ENCODE data around the gene BAD. TPM values are rescaled to one million over a fixed set of nuclear protein-coding genes. Genes with fewer than 3 reads are reported as not detected.

The BAD gene
- total RNA-seq, 2 donors from 2014 or later: 140 to 161 TPM

DNA sequence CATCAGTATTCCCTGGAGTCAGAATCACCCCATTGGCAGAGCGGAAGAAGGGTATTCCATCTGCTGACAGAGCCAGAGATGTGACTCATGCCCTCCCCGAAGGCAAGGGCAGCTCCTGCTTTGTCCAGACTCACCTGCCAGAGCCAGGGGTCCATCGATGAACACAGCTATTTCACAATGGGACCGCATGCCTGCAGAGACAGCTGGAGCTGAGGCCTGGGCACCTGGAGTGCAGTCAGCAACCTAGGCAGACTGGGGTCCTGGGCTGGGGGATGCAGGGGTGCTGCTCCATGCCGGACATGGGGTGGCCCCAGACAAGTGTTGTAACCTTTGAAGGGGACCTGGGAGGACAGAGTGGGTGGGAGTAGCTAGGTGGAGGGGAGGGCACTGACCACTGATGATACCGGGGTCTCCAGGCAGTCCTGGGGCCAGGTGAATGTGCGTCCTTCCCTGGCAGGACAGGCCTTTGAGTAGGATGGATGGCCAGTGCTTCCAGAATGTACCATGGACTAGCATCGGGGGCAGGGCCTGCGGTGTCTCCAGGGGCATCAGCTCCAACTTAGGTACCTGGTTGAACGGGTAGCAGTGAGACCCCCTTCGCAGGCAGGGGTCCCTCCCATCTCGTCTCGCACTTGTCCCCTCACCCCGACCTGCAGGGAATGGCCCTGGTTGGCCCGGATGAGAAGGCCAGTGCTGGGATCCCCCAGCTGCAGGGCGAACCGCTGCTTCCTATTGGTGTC, 60.1 kb downstream of the BAD start:
- intact Hi-C loops (cut with DNase I): no loop called here
- WGBS: 85% methylated on average over 7 of the region's 17 CpGs
- DNase-seq (ENCODE audit: low spot score): no peak

DNA sequence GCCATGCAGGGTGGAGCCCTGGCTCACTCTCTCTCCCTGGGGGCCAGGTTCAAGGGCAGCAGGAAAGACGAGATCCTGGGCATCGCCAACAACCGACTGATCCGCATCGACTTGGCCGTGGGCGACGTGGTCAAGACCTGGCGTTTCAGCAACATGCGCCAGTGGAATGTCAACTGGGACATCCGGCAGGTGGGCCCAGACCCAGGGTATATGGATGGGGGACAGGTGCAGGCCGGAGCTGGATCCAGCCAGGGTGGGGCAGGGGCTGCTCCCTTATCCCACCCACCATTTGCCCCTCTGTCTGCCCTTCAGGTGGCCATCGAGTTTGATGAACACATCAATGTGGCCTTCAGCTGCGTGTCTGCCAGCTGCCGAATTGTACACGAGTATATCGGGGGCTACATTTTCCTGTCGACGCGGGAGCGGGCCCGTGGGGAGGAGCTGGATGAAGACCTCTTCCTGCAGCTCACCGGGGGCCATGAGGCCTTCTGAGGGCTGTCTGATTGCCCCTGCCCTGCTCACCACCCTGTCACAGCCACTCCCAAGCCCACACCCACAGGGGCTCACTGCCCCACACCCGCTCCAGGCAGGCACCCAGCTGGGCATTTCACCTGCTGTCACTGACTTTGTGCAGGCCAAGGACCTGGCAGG, 61.3 kb downstream of the BAD start:
- WGBS: 86% methylated on average over 24 of the region's 24 CpGs
- DNase-seq (ENCODE audit: low spot score): no peak

More for the DNA sequence above, 60.1 kb downstream of the BAD start:
- Histone ChIP-seq H3K4me1 (replicated peaks) (peaks cover 14% of the 10 kb centered on the region), H3K27ac (no peak overlapping the region), H3K9me3 (no peaks in the 10 kb centered on the region), H3K4me3 (no peak overlapping the region), H3K27me3 (replicated peaks; ENCODE audit: insufficient read depth) (no peaks in the 10 kb centered on the region), H3K36me3 (no peaks in the 10 kb centered on the region)
- TF ChIP-seq, protein P1, sequence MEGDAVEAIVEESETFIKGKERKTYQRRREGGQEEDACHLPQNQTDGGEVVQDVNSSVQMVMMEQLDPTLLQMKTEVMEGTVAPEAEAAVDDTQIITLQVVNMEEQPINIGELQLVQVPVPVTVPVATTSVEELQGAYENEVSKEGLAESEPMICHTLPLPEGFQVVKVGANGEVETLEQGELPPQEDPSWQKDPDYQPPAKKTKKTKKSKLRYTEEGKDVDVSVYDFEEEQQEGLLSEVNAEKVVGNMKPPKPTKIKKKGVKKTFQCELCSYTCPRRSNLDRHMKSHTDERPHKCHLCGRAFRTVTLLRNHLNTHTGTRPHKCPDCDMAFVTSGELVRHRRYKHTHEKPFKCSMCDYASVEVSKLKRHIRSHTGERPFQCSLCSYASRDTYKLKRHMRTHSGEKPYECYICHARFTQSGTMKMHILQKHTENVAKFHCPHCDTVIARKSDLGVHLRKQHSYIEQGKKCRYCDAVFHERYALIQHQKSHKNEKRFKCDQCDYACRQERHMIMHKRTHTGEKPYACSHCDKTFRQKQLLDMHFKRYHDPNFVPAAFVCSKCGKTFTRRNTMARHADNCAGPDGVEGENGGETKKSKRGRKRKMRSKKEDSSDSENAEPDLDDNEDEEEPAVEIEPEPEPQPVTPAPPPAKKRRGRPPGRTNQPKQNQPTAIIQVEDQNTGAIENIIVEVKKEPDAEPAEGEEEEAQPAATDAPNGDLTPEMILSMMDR (IDR thresholded peaks at IDR 0.05): no peak
- TF ChIP-seq POLR2AphosphoS5 (IDR thresholded peaks at IDR 0.05) (no peak), POLR2A (IDR thresholded peaks at IDR 0.05) (no peak)

DNA sequence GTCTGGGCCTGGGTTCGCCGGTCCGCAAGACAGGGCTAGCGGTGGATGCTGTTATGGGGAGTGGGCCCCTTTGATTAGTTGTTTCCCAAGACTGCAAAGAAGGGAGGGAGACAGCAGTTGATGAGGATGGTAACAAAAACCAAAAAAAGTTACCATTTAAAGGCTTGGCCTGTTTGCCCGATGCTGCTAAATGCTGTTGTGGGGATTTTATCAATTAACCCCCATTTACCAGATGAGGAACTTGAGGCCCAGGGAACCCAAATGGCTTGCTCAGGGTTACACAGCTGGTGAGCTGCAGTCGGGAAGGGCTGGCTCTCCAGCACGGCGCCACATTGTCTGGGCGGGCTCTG, 61.8 kb downstream of the BAD start:
- Histone ChIP-seq H3K9me3 (no peaks in the 10 kb centered on the region), H3K27me3 (replicated peaks; ENCODE audit: insufficient read depth) (no peaks in the 10 kb centered on the region), H3K4me1 (replicated peaks) (peaks cover 12% of the 10 kb centered on the region), H3K27ac (no peak overlapping the region), H3K36me3 (no peaks in the 10 kb centered on the region), H3K4me3 (no peak overlapping the region)
- TF ChIP-seq, protein P1 (IDR thresholded peaks at IDR 0.05): no peak
- TF ChIP-seq POLR2AphosphoS5 (IDR thresholded peaks at IDR 0.05): no peak
- no peak for TF ChIP-seq POLR2A (IDR thresholded peaks at IDR 0.05)
- WGBS: 65% methylated on average over 9 of the region's 9 CpGs
- intact Hi-C loops (cut with DNase I): no loop called here
- DNase-seq (ENCODE audit: low spot score): no peak

More for the DNA sequence above, 61.3 kb downstream of the BAD start:
- Histone ChIP-seq H3K9me3 (no peaks in the 10 kb centered on the region), H3K4me3 (no peak overlapping the region), H3K27me3 (replicated peaks; ENCODE audit: insufficient read depth) (no peaks in the 10 kb centered on the region), H3K36me3 (no peaks in the 10 kb centered on the region), H3K27ac (no peak overlapping the region), H3K4me1 (replicated peaks) (peaks cover 12% of the 10 kb centered on the region)
- intact Hi-C loops (cut with DNase I): no loop called here
- TF ChIP-seq POLR2AphosphoS5 (IDR thresholded peaks at IDR 0.05) (no peak), POLR2A (IDR thresholded peaks at IDR 0.05) (no peak)
- TF ChIP-seq, protein P1 (IDR thresholded peaks at IDR 0.05): no peak

- no peaks in the 10 kb centered on the region for H3K9me3 ChIP-seq
- 82% methylated on average over 7 of the region's 14 CpGs for WGBS
- no peaks in the 10 kb centered on the region for H3K36me3 ChIP-seq
- no peak overlapping the region for H3K27ac ChIP-seq
- no peaks in the 10 kb centered on the region for H3K4me1 ChIP-seq (replicated peaks)
- H3K4me3 ChIP-seq: no peak overlapping the region
- no peaks in the 10 kb centered on the region for H3K27me3 ChIP-seq (replicated peaks; ENCODE audit: insufficient read depth)
- TF ChIP-seq POLR2AphosphoS5 (IDR thresholded peaks at IDR 0.05) (no peak), POLR2A (IDR thresholded peaks at IDR 0.05) (no peak)
- TF ChIP-seq, protein P1 (IDR thresholded peaks at IDR 0.05): no peak
- intact Hi-C loops (cut with DNase I): no loop called here
- no peak for DNase-seq (ENCODE audit: low spot score)
These were observed 63.7 kb downstream of the BAD start for GRCh38 chr11:64220798-64221197.

DNA sequence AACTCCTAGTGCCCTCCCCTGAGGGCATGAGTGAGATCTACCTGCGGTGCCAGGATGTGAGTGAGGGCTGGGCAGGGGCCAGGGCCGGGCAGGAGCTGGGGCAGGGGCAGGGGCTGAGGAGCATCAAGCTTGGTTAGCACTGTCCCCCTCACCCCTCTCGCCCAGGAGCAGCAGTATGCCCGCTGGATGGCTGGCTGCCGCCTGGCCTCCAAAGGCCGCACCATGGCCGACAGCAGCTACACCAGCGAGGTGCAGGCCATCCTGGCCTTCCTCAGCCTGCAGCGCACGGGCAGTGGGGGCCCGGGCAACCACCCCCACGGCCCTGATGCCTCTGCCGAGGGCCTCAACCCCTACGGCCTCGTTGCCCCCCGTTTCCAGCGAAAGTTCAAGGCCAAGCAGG, 64.2 kb downstream of the BAD start:
- Histone ChIP-seq H3K36me3 (no peaks in the 10 kb centered on the region), H3K27me3 (replicated peaks; ENCODE audit: insufficient read depth) (no peaks in the 10 kb centered on the region), H3K27ac (no peak overlapping the region), H3K4me1 (replicated peaks) (no peaks in the 10 kb centered on the region), H3K4me3 (no peak overlapping the region), H3K9me3 (no peaks in the 10 kb centered on the region)
- no peak for DNase-seq (ENCODE audit: low spot score)
- intact Hi-C loops (cut with DNase I): no loop called here
- TF ChIP-seq, protein P1 (IDR thresholded peaks at IDR 0.05): no peak
- TF ChIP-seq POLR2A (IDR thresholded peaks at IDR 0.05): no peak
- no peak for TF ChIP-seq POLR2AphosphoS5 (IDR thresholded peaks at IDR 0.05)
- WGBS: 87% methylated on average over 17 of the region's 17 CpGs
